Heart right ventricle (tissue), 16 donors: ENCODE results near the gene GPT2. TPM values are rescaled to one million over a fixed set of nuclear protein-coding genes. Genes with fewer than 3 reads are reported as not detected.

Experiments
- ATAC-seq, 8 donors: fragments of 200-7000 bp; cut with Tn5 transposase; one replicate each; pipeline ENCODE4 v1.9.1; 2020; ENCODE audit warnings: mild to moderate bottlenecking in 8 of 8, moderate library complexity in 8 of 8, moderate number of reproducible peaks in 1 of 8
- DNase-seq, 2 donors: peaks; one replicate each; pipeline ENCODE4 v3.0.0-alpha.2; 2020
- H3K27ac ChIP-seq, 10 donors: fragments of 200-600 bp; sonication (generic) in 2 of 10; one replicate each; pipeline versions ENCODE4 v1.5.0 to v1.8.0; 2020 to 2022; ENCODE audit warnings: mild to moderate bottlenecking in 3 of 10
- H3K27me3 ChIP-seq, 7 donors: fragments of 200-600 bp; one replicate each; pipeline ENCODE4 v1.8.0; 2021 to 2022; ENCODE audit warnings: mild to moderate bottlenecking in 2 of 7
- H3K36me3 ChIP-seq, 9 donors: fragments of 200-600 bp; sonication (generic) in 1 of 9; one replicate each; pipeline versions ENCODE4 v1.5.0 to v1.8.0; 2020 to 2022; ENCODE audit warnings: mild to moderate bottlenecking in 2 of 9
- H3K4me1 ChIP-seq, 9 donors: fragments of 200-600 bp; sonication (generic) in 1 of 9; one replicate each; pipeline versions ENCODE4 v1.5.0 to v1.8.0; 2020 to 2022; ENCODE audit warnings: mild to moderate bottlenecking in 4 of 9
- H3K4me3 ChIP-seq, 10 donors: fragments of 200-600 bp; sonication (generic) in 2 of 10; one replicate each; pipeline versions ENCODE4 v1.5.0 to v1.8.0; 2020 to 2022; ENCODE audit warnings: mild to moderate bottlenecking in 7 of 10, moderate library complexity in 2 of 10
- H3K9me3 ChIP-seq, 11 donors: fragments of 200-600 bp in 10 of 11; sonication (generic) in 2 of 11; one replicate each; pipeline versions ENCODE4 v1.5.0 to v1.8.0; 2013 to 2022; ENCODE audit warnings: mild to moderate bottlenecking in 2 of 11, control low read depth in 1 of 11, moderate library complexity in 1 of 11
- WGBS, 2 donors: extraction: QIAGEN DNeasy Blood & Tissue Kit; methylation state at CpG; one replicate each; pipeline ENCODE4 v1.1.7; 2013; ENCODE audit warnings: inconsistent platforms in 1 of 2; 5-methylcytosine and 5-hydroxymethylcytosine counted together
- intact Hi-C, 10 donors: fragments of 100-400 bp; cut with DNase I; formaldehyde crosslinking; loops; one replicate each; pipeline versions ENCODE4 v1.11.1 to v1.14.2; 2022
- polyA plus RNA-seq, 2 donors: library from polyadenylated mRNA; stranded (reverse); fragments of 200-250 nt; gene quantifications; one replicate each; pipeline ENCODE4 v1.2.3, GENCODE V29; 2013
- total RNA-seq, 10 donors: library from RNA; stranded (reverse); fragmentation: NEBNext Ultra II Directional in 3 of 10; extraction: Animal tissue kit (Norgen Biotek cat#: 25700) in 3 of 10; gene quantifications; one replicate each; pipeline versions ENCODE4 v1.2.1 to v1.2.4, GENCODE V29; 2021 to 2023
- TF ChIP-seq, protein P1 (sequence below), 9 donors: fragments of 200-600 bp; sonication (generic) in 2 of 9; IDR thresholded peaks; one replicate each; pipeline versions ENCODE4 v1.5.0 to v1.8.0; 2021 to 2022; ENCODE audit warnings: antibody characterized with exemption in 9 of 9, mild to moderate bottlenecking in 5 of 9, moderate library complexity in 1 of 9
- donor health status: Arrhythmogenic right ventricular cardiomyopathy.
- donor health status: ischemic (EF 13 %, LVEDD 7.1; RV severe dilation, severe dysfunction).
- donor health status: healthy with polysubstance abuse.
- donor health status: DM: no; HTN: yes; CAD: no.
- donor health status: DM: no; HTN: no; CAD: no.
- donor health status: ischemic (EF 25% LVEDD 6.9; RV normal size, moderate dysfunction).
- donor health status: ischemic (EF 25% LVEDD 5.7; RV mildly dilated, moderate dysfunction).
- donor health status: healthy.
- donor health status: DM: yes; HTN: yes; CAD: no.
- donor health status: Ischemic cardiomyopathy.
- donor health status: ischemic (EF 35%, LVEDD 5.7; RV mildly dilated, moderate dysfunction).
- donor health status: nonischemic (EF 11% LVEDD 7.7; RV severe dilation, severe dysfunction).
- donor health status: DM: yes; HTN: yes; CAD: no.
- donor health status: PGD.
- donor health status: ischemic (EF 29% LVEDD 5.4; RV normal size, mild dysfunction).
- donor health status: nonischemic (EF 23%, LVEDD 6.1; RV moderate dilation, normal function).

The GPT2 gene
- total and polyA plus RNA-seq, 12 donors: 6.7 to 23.7 (median 17.3) TPM

- Histone ChIP-seq H3K4me3 (no peak overlapping the region), H3K27me3 (peaks cover 0 to 37% (median 21%) of the 10 kb centered on the region in 7 donors), H3K4me1 (no peaks in the 10 kb centered on the region), H3K36me3 (no peaks in the 10 kb centered on the region), H3K27ac (no peak overlapping the region), H3K9me3 (no peaks in the 10 kb centered on the region)
- DNase-seq: no peak
- intact Hi-C loops: no loop called here
- ATAC-seq: no peak
- whole genome bisulfite sequencing, 2 donors: 76 to 90% methylated on average over 5 of the region's 5 CpGs
- TF ChIP-seq, protein P1, sequence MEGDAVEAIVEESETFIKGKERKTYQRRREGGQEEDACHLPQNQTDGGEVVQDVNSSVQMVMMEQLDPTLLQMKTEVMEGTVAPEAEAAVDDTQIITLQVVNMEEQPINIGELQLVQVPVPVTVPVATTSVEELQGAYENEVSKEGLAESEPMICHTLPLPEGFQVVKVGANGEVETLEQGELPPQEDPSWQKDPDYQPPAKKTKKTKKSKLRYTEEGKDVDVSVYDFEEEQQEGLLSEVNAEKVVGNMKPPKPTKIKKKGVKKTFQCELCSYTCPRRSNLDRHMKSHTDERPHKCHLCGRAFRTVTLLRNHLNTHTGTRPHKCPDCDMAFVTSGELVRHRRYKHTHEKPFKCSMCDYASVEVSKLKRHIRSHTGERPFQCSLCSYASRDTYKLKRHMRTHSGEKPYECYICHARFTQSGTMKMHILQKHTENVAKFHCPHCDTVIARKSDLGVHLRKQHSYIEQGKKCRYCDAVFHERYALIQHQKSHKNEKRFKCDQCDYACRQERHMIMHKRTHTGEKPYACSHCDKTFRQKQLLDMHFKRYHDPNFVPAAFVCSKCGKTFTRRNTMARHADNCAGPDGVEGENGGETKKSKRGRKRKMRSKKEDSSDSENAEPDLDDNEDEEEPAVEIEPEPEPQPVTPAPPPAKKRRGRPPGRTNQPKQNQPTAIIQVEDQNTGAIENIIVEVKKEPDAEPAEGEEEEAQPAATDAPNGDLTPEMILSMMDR (IDR thresholded peaks at IDR 0.05): no peak
Measured at GRCh38 chr16:46848768-46849764, 35.1 kb upstream of the GPT2 start.

DNA sequence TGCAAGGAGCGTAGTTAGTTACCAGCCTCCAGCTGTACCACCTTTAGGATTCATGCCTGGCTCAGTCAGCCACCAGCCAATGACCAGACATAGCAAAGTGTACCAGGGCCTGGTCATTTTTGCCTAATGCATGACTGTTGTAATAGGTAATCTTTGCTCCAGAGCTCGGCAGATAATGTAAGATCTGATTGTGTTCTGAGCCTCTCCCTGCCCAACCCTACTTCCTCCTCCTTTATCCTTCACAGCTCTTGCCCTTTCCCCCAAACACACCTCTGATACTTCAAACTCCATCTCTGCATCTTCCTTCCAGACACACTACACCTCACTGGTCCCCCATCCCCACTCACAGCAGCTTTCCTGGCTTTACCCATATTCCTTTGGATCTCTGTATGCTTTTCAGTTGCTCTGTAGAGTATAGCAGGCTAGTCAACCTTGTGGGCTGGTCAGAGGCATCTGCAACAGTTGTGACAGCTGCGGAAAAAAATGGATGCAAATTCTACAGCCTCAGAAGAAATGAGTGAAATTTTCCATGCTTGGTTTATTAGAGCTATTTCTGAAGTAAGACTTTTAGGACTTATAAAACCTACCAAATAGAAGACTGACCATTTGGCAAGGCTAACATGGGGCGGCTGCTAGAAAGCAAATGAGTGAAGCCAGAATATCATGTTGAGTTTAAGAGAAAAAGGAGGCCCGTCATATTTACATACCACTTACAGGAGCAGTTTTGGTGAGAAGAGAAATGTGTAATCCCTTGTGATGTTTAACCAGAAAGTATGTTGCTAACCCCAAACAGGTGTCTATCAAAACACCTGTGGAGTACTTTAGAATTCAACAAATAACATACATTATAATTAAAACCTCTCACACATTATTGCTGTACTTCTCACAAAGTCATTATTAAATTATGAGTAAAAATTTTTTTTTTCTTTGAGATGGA lies 33.3 kb upstream of the GPT2 start:
- WGBS, 2 donors: 77 to 84% methylated on average over 5 of the region's 5 CpGs
- TF ChIP-seq, protein P1 (IDR thresholded peaks at IDR 0.05): no peak
- ATAC-seq: no peak
- intact Hi-C loops: loop anchor here in 4 of 10 donors (2.0 to 10.0 kb wide), 4 partner anchors 18 to 1314 kb away; no protein-coding TSS in a partner anchor
- Histone ChIP-seq H3K4me1 (no peaks in the 10 kb centered on the region), H3K9me3 (no peaks in the 10 kb centered on the region), H3K36me3 (no peaks in the 10 kb centered on the region), H3K27ac (no peak overlapping the region), H3K4me3 (no peak overlapping the region), H3K27me3 (peaks cover 0 to 19% (median 6%) of the 10 kb centered on the region in 7 donors)
- DNase-seq: no peak

DNA sequence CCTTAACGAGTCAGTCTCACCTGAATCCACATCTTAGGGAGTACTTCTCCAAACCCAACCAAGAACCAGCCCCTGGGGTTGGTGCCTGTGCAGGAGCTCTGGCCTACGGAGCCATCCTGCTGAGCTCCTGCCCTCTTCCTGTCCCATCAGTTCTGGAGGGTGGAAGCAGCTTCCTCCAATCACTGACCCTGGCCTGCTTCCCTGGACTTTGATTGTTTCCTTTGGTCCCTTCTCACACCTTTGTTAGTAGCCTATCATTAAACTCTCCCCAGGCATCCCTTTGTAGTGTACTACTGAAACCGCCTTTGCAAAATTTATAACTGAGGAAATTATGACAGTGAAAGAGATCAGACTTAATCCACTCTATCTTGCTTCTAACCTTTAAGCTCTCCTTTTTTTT lies 32.0 kb upstream of the GPT2 start:
- 63 to 69% methylated on average over 3 of the region's 3 CpGs for WGBS, 2 donors
- DNase-seq (no peak), ATAC-seq (no peak)
- intact Hi-C loops: loop anchor here in 4 of 10 donors (5.0 to 10.0 kb wide), 3 partner anchors 55 to 1313 kb away; no protein-coding TSS in a partner anchor
- H3K4me3 ChIP-seq: no peak overlapping the region
- H3K27me3 ChIP-seq: peaks cover 0 to 9% (median 0%) of the 10 kb centered on the region in 7 donors
- no peaks in the 10 kb centered on the region for H3K36me3 ChIP-seq
- TF ChIP-seq, protein P1 (IDR thresholded peaks at IDR 0.05): no peak
- H3K27ac ChIP-seq: no peak overlapping the region
- no peaks in the 10 kb centered on the region for H3K4me1 ChIP-seq
- no peaks in the 10 kb centered on the region for H3K9me3 ChIP-seq
